ENCODE results near the gene NDUFB4.
"Not testable (repeated sequence)": the region's sequence is repeated elsewhere in the genome, so short reads cannot be mapped to it uniquely, and the experiment has no call there.

NDUFB4 gene

DNA sequence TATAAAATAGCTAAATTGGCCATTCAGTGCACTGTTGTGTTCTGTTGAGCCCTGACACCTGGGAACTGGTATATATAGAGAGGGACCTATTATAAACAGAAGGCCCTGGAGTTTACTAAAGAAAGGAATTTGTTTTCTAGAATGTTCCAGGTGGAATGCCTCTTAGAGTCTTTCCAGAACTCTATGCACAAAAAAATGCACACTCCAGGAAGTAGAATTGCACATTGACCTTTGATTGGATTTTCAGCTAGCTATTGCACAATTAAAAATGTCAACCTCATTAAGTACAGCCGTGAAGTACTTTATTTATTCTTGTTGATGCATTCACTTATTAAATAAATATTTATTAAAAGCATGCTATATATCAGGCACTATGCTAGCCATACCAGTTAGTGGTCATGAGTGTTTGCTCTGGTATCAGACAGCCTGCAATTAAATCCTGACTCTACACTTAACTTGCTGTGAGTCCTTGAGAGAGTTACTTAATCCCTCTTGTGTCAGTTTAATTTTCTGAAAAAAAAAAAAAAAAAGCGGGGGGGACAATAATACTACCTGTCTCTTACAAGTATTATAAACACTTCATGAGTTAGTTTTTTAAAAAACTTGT lies 40.8 kb downstream of the NDUFB4 start:
- no peak for DNase-seq (ENCODE audit: low spot score)
- no peak for FAIRE-seq

DNA sequence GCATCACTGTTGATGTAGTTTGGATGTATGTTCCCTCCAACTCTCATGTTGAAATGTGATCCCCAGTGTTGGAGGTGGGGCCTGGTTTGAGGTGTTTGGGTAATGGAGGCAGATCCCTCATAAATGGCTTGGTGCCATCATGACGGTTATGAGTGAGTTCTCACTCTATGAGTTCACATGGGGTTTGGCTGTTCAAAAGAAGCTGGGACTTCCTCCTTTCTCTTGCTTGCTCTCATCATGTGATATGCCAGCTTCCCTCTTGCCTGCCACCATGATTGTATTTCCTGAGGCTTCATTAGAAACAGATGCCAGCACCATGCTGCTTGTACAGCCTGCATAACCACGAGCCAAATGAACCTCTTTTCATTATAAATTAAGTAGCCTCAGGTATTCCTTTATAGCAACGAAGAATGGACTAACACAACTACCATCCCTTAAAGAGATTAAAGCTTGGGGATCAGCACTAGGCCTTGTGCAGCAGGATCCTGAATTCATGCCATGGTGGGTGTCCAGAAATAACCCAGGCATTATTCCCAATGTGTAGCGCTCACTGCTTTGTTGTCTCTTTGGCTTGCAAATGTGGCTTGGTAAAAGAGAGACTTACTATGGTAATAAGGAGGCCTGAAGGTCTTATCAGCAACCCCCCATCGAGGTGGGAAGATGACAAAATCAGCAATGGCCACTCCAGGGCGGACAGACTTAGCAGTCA lies 41.9 kb downstream of the NDUFB4 start:
- DNase-seq (ENCODE audit: low spot score): no peak
- FAIRE-seq: no peak

DNA sequence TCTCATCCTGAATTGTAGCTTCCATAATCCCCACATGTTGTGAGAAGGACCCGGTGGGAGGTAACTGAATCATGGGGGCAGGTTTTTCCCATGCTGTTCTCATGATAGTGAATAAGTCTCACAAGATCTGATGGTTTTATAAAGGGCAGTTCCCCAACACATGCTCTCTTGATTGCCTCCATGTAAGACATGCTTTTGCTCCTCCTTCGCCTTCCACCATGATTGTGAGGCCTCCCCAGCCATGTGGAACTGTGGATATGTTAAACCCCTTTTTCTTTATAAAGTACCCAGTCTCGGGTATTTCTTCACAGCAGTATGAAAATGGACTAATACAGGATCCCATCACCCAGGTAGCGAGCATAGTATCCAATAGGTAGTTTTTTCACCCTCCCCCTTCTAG lies 42.7 kb downstream of the NDUFB4 start:
- FAIRE-seq; DNase-seq (ENCODE audit: low spot score): not testable (repeated sequence)

DNA sequence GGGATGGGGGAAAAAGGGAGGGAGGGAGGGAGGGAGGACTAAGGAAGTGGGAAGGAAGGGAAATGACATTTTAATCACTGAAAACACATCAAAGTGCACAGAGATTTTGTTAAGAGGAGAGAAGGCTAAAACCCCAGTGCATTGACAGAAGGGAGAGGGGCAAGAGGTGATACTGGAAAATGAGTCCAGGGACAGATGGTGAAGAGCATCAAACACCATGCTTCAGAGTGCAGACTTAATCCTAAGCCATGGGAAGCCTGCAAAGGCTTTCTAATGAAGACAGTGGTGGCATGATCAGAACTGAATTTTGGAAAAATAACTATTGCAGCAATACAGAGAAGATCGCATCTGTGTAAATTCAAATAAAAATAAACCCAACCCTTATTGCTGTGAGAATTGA lies 44.1 kb downstream of the NDUFB4 start:
- DNase-seq (ENCODE audit: low spot score): no peak
- FAIRE-seq: no peak

DNA sequence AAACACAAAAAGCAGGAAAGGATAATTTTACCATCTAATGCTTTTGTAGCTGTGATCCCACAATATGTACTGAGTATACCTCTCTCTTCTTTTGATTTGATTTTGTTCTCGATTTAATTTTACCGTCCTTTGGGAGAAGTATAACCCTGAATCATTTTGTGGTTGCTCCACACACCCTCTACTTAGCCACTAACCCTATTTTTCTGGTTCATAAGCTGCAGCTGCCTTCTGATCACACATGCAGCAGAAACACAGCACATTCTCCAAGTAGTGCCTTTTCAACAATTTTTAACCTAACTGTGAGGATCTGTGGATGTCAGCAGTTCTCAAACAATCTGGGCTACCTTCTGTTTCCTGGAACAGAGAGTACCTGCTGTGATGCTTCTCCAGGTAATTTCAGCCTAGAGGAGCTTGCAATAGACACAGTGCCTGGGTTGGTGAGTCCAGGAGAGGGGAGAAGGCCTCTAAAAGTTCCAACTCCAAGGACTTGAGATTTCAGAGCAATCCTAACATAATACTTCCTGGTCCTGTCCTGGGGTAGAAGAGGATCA lies 45.6 kb downstream of the NDUFB4 start:
- FAIRE-seq (no peak), DNase-seq (ENCODE audit: low spot score) (no peak)

DNA sequence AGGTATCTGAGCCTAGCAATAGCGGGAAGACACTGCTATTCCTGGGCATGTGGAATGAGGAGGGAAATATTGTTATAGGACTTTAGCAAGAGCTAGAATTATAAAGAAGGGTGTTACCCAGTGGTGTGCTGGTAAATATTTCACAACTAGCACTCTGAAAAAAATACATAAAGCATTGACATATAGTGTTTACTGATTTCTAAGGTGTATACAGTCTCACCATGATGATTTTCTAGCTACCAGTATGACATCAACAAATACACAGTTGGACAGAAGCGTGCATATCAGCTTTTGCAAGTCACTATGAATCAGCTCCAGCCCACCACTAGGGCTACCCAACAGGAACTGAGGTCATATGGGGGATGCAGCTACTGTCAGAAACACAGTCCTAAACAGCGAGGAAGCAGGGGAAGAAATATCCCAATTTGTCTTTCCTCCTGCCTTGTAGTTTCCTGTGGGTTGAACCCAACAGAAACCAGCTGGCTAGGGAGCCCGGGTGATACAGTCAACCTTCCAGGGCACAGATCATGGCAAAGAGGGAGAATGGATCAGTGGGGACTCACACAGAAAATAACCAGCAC lies 46.3 kb downstream of the NDUFB4 start:
- no peak for DNase-seq (ENCODE audit: low spot score)
- FAIRE-seq: no peak

DNA sequence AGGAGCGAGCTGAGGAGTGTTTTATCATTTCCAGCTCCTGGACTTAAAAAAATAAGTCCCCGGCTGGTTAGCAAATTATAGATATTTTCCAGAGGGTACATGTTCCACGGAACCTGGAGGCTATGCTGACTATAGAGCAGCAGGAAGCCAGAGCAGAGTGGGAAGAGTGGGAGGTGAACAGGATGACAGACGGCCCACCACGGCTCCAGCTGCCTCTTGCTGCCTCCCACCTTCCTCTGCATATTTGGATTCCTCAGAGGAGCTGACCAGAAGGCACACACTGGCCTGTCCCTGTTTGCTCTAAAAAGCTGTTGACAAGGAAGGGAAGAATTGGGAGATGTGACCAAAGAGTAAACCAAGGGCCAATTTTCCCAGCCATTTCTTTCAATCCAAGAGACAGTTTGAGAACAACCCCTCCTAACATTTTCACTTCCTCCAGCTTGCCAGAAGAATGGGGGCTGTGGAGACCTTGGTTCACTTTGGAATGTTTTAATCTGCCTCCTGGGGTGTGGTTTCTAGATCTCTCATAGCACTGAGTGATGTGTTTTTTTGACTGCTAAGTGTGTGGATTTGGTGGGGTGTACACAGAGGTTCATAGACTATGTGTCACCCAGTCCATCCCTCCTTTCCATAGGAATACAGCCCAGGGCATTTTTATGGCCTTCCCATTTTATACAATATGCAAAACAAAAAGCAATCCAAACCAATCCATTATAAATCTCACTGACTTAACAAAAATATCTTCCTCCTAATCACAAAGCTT lies 49.1 kb downstream of the NDUFB4 start:
- DNase-seq (ENCODE audit: low spot score) (no peak), FAIRE-seq (no peak)

DNA sequence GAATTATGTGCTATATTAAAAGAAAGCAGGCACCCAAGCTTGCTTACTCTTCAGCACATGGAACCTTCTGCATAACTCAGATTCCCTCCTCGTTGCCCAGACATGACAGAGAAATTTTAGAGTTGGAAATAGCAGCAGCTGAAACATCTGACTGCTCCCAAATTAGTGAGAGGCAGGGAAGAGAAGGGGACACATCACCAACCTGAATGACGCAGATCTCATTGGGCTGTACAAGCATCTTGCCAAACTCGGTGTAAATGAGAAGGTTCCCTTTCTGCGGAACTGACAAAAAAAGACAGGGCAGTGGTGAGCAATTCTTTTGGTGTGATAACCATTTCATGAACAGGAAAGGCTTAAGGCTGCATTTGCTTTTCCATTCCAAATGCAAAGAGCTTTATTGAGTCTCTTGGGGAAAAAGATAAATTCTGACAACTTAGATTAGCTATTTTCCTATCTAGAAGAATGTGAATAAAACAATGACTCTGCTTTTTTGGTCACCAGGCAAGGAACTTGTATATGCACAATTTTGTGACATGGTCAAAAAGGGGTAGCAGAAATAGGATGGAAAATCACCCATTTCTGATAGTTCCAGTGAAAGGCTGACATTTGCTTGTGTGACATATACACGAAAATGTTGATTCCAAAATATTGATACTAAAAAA lies 50.8 kb downstream of the NDUFB4 start:
- no peak for FAIRE-seq
- no peak for DNase-seq (ENCODE audit: low spot score)

DNA sequence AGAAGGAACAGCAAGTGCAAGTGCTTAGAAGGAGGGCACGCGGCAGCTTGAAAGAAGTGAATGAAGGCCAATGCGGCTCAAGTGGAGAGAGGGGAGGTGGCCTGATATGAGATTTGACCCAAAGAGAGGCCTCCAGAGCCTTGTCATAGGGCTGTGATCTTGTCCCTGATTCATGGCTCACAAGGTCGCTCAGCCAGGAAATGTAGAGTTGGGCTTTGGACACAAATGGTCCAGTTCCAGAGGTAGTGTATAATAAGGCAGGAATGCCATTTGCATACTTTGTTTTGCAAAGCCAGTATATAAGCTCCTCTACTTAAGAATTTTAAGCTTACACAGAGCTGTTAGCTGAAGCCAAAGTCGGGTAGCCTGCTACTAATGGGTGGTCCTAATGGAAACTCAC lies 52.2 kb downstream of the NDUFB4 start:
- FAIRE-seq: no peak
- DNase-seq (ENCODE audit: low spot score): no peak

DNA sequence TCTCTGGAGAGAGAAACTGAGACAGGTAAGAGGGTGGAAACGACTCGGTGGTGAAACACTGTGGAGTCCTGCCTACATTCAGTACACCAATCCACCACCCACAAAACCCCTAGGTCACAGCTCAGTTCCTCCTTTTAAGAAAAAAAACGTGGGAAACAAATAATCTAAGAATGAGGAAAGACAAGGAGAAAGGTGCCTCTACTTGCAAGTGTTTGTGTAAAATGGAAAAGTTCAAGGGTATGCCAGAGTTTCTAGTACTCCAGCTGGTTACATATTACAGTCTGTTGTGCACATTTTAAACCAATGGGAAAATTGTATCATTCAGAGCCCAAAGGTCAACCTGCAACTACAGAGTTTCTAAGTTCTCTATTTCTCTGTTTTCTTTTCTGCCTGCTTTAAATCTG lies 53.7 kb downstream of the NDUFB4 start:
- no peak for DNase-seq (ENCODE audit: low spot score)
- no peak for FAIRE-seq

DNA sequence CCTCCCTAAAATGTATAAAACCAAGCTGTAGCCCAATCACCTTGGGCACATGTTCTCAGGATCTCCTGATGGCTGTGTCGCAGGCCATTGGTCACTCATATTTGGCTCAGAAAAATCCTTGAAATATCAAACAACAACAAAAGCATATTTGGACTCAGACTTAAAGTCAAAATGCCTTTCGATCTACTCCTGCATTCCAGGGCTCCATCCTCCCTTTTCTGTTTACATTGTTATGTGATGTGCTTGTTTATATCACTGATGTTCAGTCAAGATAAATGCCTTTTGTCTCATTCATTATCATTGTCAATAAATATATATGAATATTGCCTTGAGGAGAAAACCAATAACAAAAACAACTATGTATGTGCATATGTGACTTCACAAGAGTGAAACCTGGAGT lies 54.2 kb downstream of the NDUFB4 start:
- DNase-seq (ENCODE audit: low spot score) (no peak), FAIRE-seq (no peak)

Data from urothelium cell line (cell line).